NCI-H2196 treated with DMSO at 0.1 percent for 48 hours (cell line): ENCODE results near the gene WBP2.

Experiments
- DNase-seq: peaks from one replicate; lab custom pipeline; 2025; ENCODE audit not compliant: unreplicated experiment; lab: John Stamatoyannopoulos, UW

WBP2 gene

DNA sequence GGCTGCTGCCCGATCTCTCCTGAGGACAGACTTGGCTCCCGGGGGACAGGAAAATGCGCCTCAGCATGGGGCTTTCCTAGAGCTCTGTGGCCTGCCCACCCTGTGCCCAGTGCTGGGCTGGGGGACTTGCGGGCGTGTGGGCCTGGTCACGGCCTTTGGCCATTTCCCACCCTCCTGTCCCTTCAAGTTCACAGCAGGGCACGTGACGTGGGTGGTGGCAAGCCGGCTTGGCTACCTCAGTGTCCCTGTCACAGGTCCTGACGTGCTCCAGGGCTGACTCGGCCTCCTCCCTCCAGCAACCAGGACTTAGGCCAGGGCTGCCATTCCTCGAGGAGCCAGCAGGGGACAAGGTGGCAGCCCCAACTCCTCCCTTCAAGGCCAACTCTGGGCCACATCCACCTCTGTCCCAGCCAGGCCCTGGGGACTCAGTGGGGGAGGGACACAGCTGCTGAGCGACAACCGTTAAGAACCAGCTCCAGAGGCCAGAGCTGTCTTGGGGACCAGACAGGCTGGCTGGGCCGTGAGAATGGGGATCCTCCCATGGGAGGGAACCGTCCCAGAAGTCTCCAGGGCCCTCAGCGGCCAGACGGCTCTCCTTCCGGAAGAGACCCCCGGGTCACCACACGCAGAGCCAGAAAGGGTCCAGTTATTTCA, 9.9 kb downstream of the WBP2 start:
- DNase-seq, result no peak

DNA sequence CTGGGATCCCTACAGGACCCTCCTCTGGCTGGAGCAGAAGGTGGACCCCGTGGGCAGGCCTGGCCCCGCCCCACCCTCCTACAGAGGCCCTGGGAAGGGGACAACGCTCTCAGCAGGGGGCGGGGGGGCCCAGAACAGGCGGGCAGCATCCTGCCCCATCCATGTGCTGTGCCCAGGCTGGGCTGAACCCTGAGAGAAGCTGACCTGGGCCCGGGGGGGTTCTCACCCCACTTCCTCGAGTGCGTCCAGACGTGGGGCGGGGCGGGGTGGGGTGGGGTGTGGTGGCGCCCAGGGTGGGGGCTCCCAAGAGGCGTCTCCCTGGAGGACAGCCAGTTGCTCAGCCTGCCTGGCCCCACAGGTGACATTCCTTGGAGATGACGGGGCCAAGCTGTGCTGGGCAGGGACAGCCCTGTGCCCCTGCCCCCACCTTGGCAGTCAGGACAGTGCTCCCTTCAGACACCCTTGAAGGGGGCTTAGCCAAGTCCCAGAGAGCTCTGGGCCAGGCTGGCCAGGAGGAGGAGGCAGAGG, 10.5 kb downstream of the WBP2 start:
- DNase-seq, result no peak

DNA sequence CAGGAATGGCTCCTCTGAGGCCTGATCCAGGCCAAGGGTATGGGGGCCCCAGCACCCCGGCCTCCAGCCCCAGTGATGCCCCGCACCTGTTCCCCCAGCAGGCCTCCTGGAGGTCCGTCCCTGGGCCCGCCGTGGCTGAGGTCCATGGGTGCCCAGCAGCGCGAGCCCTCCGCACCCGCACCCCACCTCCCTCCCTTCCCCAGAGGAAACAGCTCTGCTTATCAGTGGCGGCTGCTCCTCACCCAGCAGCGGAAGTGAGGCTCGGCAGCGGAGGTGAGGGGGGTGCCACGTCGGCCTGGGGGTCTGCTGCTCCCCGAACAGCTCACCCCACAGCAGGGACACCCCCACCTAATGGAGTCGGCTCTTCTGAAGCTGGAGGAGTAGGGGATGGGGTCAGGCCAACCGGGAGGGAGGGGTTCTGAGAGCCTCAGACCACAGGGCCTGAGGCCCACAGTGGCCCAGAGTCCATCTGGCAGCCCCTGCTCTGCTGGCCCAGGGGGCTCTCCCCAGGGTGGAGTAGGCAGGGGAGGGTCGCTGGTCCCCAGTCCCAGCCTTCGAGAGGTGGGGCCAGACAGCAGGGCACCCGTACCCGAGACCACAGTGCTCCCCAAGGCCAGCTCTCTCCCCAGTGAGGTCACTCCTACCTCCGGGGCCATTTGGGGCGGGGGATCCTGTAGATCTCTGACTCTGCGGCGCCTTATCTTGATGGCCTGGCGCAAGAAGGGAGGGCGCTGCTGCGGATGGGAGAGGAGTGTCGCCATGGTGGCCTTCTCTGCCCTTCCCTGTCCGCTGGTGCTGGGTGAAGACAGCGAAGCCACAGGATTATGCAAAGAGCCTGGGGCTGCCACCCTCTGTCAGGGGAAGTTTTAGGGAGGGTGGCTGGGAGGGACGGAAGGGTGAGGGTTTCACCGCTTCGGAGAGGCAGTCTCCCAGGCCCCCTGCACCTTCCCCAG, 11.3 kb downstream of the WBP2 start, which contains the start of gene UNC13D:
TSS of gene UNC13D (minus strand) at position 828 of the 953 bp plus-strand sequence. CDS start at position 761, 67 bp downstream.
- no peak for DNase-seq

DNA sequence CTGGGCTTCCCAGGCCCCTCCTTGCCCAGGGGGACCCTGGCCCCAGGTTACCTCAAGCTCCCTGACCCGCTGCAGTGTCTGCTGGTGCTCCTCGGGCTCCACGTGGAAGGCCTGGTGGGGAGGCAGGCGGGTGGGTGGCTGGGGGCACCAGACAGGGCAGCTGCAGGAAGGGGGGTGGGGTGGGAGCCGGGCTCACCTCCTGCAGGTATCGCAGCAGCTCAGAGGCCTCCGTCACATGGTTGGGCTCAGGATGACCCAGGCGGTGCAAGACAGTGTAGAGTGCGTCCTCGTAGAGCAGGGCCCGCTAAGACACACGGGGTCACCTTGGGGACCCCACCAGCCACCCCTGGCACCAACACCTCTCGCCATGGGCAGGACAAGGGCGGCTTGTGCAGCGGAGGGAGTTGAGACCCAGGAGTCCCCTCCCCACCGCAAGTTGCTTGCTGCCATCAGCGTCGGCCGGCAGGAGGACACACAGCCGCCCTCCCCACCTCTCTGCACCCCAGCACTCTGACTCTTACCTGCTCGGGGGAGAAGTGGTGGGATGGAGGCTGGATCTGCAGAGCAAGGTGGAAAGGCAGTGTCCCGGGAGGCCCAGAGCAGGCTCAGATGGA, 12.1 kb downstream of the WBP2 start:
- no peak for DNase-seq

GRCh38 chr17:75842411-75842810, 12.7 kb downstream of the WBP2 start:
- DNase-seq, result no peak

GRCh38 chr17:75840799-75841164, 14.4 kb downstream of the WBP2 start:
- DNase-seq, result no peak

- no peak for DNase-seq
Measured at GRCh38 chr17:75839942-75840798, 15.0 kb downstream of the WBP2 start.

- DNase-seq, result no peak
Measured at GRCh38 chr17:75838410-75838809, 16.7 kb downstream of the WBP2 start.

GRCh38 chr17:75837899-75838298, 17.2 kb downstream of the WBP2 start:
- no peak for DNase-seq

GRCh38 chr17:75836605-75837004, 18.5 kb downstream of the WBP2 start:
- no peak for DNase-seq

GRCh38 chr17:75835654-75835987, 19.5 kb downstream of the WBP2 start:
- DNase-seq, result no peak

- no peak for DNase-seq
Measured at GRCh38 chr17:75834928-75835653, 20.0 kb downstream of the WBP2 start.

DNA sequence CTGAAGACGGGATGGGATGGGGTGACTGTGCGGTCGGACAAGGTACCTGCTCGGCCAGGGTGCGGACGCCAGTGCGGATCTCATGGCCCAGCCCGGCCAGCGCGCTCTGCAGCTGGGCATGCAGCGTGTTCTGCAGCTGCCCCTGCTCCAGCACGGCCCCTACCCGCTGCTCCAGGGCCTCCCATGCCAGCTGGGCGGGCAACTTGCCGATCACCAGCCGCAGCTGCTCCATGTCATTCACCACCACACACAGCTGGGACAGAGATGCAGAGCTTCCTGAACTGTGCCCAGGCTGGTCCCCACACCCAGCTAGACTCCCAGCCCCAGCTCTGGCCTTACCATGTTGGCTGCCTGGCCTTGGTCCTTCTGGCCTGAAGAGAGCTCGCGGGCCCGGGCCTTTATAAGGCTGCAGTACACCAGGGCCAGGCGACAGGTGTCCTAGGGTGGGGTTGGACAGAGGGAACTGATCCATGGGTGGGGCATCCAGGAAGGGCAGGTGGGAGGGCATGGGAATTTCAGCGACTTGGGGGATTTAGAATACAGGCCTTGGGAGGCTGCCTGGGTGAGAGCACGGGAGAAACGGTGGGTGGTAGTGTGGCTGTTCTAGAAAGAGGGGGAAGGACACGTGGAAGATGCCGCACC, 20.7 kb downstream of the WBP2 start:
- no peak for DNase-seq

DNA sequence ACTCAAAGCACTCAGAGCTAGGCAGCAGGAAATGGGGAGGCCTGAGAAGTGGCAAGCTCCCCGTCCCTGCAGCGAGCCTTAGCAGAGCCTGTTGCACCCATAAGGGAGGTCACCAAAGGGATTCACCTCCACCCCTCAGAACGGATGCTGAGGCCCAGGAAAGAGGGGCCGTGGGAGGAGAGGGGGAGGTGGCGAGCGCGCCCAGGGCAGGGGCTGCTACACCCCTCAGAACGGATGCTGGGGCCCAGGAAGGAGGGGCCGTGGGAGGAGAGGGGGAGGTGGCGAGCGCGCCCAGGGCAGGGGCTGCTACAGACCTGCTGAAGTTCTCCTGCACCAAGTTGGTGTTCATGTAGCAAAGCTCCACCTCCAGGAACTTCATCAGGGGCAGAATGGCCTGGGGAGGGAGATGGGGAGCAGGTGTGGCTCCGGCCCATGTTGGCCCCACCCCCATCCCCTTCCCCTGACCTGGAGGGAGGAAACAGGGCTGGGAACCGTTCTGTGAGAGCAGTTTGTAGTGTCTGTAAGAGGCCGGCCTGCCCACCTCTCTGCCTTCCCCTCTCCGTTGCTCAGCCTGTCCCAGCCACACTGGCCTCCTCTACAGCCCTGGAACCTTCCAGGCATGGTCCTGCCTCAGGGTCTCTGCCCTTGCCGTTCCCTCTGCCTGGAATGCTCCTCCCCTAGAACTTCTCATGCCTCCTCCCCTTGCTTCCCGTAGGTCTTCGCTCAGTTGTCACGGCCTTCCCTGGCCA, 22.3 kb downstream of the WBP2 start:
- DNase-seq, result no peak

- no peak for DNase-seq
Measured at GRCh38 chr17:75832164-75832651, 22.9 kb downstream of the WBP2 start.

DNA sequence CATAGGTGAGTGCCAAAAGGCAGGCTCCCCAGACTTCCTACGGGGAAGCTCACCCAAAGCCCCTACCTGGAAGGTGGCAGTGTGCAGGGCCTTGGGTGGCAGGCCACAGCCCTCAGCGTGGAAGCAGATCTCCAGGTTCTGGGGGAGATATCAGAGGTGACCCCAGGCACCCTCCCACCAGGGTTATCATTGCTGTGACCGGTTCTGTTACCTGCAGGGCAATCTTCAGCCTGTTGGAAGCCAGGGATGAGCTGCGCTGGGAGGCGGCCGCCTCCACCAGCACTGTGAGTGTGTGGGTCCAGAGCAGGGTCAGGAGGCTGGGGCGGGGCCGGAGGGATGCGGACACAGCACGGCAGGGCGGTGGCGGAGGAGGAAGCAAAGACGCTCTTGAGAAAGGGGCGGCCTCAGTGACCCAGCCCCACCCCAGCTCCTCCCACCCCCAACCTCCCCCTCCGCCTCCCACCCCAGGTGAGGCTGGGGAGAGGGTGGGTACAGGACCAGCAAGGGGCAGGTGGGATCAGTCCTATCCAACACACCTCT, 24.0 kb downstream of the WBP2 start:
- DNase-seq, result no peak

DNA sequence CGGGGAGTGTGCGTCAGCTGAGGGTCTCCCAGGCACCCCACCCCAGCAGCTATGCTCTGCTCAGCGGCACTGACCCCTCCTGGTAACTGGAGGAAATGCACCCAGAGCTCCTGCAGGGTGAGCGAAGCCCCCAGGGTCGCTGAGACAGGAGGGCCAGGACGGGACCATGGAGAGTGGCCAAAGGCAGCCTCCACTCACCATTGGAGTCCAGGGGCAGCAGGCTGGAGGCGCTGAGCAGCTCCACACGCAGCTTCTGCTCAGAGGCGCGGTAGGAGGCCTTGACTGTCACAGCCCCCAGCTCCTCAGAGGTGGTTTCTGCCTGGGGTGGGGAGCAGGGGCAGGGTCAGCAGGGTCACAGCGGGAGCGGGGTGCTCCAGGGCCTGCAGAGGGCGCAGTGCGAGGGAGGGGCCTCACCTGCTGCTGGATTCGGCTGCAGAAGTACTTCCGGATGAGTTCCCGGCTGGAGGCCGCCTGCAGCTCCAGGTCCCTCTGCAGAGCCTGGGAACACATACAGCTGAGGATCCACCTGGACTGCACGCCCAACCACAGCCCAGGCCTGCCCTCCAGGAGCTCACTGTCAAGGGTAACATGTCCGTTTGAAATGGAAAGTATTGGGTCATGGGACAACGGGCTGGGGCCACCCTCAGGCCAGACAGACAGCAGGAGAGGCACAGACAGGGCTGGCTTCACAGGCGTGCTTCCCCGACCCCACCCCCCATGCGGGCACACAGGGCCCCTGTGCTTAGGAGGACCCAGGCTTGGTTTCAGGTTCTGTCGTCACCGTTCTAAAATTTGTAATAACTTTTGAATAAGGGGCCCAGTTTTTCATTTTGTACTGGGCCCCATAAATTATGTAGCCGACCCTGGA, 24.7 kb downstream of the WBP2 start:
- no peak for DNase-seq

DNA sequence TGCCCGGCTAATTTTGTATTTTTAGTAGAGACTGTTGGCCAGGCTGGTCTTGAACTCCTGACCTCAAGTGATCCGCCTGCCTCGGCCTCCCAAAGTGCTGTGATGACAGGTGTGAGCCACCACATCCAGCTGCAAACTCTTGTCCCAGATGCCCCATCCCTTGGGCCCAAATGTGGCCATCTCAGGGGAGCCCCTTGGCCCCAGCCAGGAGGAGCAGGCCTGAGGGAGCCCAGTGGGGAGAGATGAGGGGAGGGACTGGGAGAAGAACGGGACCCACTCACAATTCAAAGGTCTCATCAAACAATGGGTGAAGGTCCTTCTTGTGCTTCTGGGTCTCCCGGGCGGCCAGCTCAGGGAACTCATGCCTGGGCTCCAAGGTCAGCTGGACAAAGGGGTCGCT, 25.4 kb downstream of the WBP2 start:
- no peak for DNase-seq
